Measurements from ENCODE around the gene ALOXE3. TPM values are rescaled to one million over a fixed set of nuclear protein-coding genes. Genes with fewer than 3 reads are reported as not detected.

Gene ALOXE3
- total and polyA plus RNA-seq, 8 donors = 0.12 to 0.43 TPM; not detected in 6

GRCh38 chr17:8046306-8046928, 71.9 kb downstream of the ALOXE3 start:
- TF ChIP-seq POLR2A (IDR thresholded peaks at IDR 0.05) (no peak), EP300 (IDR thresholded peaks at IDR 0.05) (no peak)
- H3K36me3 ChIP-seq = no peaks in the 10 kb centered on the region
- DNase-seq = no peak
- H3K4me1 ChIP-seq = peaks cover 0 to 6% (median 3%) of the 10 kb centered on the region in 4 donors
- H3K9me3 ChIP-seq = no peaks in the 10 kb centered on the region
- H3K4me3 ChIP-seq = no peak overlapping the region
- peaks cover 0 to 28% (median 0%) of the 10 kb centered on the region in 3 donors for H3K27me3 ChIP-seq
- intact Hi-C loops (cut with DNase I; ENCODE audit: low total_unique reads) = no loop called here
- 81 to 89% (median 85%) methylated on average over 11 of the region's 11 CpGs for WGBS, 5 donors
- no peak overlapping the region for H3K27ac ChIP-seq

Small RNAs within 50 kb of the gene (small RNA-seq; reads per million reads assigned to genes)
- 0 reads per million in 4 donors for gene MIR4314

Other genes with a start within 250 kb of the ALOXE3 start
- gene CHD3, start 229.7 kb downstream of the ALOXE3 start, total RNA-seq = 100 to 1,000 TPM in 1 of 5 donors, 10 to 100 TPM in 4; 43.0 to 190 (median 60.7) TPM
- 10 to 100 TPM; 51.9 to 97.3 (median 69.1) TPM for gene CHD3, start 229.7 kb downstream of the ALOXE3 start, polyA plus RNA-seq
- 1 to 10 TPM in 4 of 5 donors, not detected in 1; 1.0 to 9.3 (median 6.0) TPM for gene RNF227, start 202.2 kb downstream of the ALOXE3 start, total RNA-seq
- 1 to 10 TPM; 1.1 to 3.4 (median 1.2) TPM for gene RNF227, start 202.2 kb downstream of the ALOXE3 start, polyA plus RNA-seq
- gene KCNAB3, start 188.7 kb downstream of the ALOXE3 start, total RNA-seq = 1 to 10 TPM in 3 of 5 donors, under 1 TPM in 1, not detected in 1; 0.37 to 7.8 (median 4.9) TPM
- 1 to 10 TPM in 1 of 3 donors, under 1 TPM in 2; 0.31 to 2.9 (median 0.87) TPM for gene KCNAB3, start 188.7 kb downstream of the ALOXE3 start, polyA plus RNA-seq
- 10 to 100 TPM; 20.2 to 90.7 (median 43.2) TPM for gene TRAPPC1, start 186.6 kb downstream of the ALOXE3 start, total RNA-seq
- 100 to 1,000 TPM; 111 to 148 (median 116) TPM for gene TRAPPC1, start 186.6 kb downstream of the ALOXE3 start, polyA plus RNA-seq
- gene CNTROB, start 186.3 kb downstream of the ALOXE3 start, total RNA-seq = 100 to 1,000 TPM in 1 of 5 donors, 10 to 100 TPM in 4; 12.9 to 146 (median 29.5) TPM
- gene CNTROB, start 186.3 kb downstream of the ALOXE3 start, polyA plus RNA-seq = 10 to 100 TPM; 15.3 to 24.2 (median 20.0) TPM
- not detected for gene GUCY2D, start 115.9 kb downstream of the ALOXE3 start, total RNA-seq
- under 1 TPM in 1 of 3 donors, not detected in 2; 0.25 TPM for gene GUCY2D, start 115.9 kb downstream of the ALOXE3 start, polyA plus RNA-seq
- 1 to 10 TPM in 4 of 5 donors, not detected in 1; 1.5 to 7.0 (median 2.6) TPM for gene ALOX15B, start 79.5 kb downstream of the ALOXE3 start, total RNA-seq
- gene ALOX15B, start 79.5 kb downstream of the ALOXE3 start, polyA plus RNA-seq = 10 to 100 TPM in 1 of 3 donors, 1 to 10 TPM in 2; 2.4 to 10.5 (median 3.1) TPM
- gene ALOX12B, start 30.8 kb downstream of the ALOXE3 start, total RNA-seq = not detected
- gene ALOX12B, start 30.8 kb downstream of the ALOXE3 start, polyA plus RNA-seq = under 1 TPM in 1 of 3 donors, not detected in 2; 0.88 TPM
- not detected for gene HES7, start 5.6 kb upstream of the ALOXE3 start, total RNA-seq
- under 1 TPM in 2 of 3 donors, not detected in 1; 0.58 to 0.92 TPM for gene HES7, start 5.6 kb upstream of the ALOXE3 start, polyA plus RNA-seq
- 100 to 1,000 TPM in 3 of 5 donors, 10 to 100 TPM in 2; 16.2 to 163 (median 137) TPM for gene PER1, start 33.9 kb upstream of the ALOXE3 start, total RNA-seq
- 10 to 100 TPM; 47.2 to 69.4 (median 66.7) TPM for gene PER1, start 33.9 kb upstream of the ALOXE3 start, polyA plus RNA-seq
- 100 to 1,000 TPM in 1 of 5 donors, 10 to 100 TPM in 2, 1 to 10 TPM in 2; 6.7 to 104 (median 17.3) TPM for gene VAMP2, start 44.4 kb upstream of the ALOXE3 start, total RNA-seq
- gene VAMP2, start 44.4 kb upstream of the ALOXE3 start, polyA plus RNA-seq = 10 to 100 TPM; 32.4 to 58.8 (median 43.1) TPM
- 10 to 100 TPM in 3 of 5 donors, 1 to 10 TPM in 2; 5.2 to 37.6 (median 14.9) TPM for gene TMEM107, start 57.9 kb upstream of the ALOXE3 start, total RNA-seq
- gene TMEM107, start 57.9 kb upstream of the ALOXE3 start, polyA plus RNA-seq = 10 to 100 TPM in 1 of 3 donors, 1 to 10 TPM in 2; 6.3 to 10.3 (median 8.0) TPM
- 10 to 100 TPM in 2 of 5 donors, 1 to 10 TPM in 2, under 1 TPM in 1; 0.58 to 70.1 (median 4.6) TPM for gene BORCS6, start 71.7 kb upstream of the ALOXE3 start, total RNA-seq
- 1 to 10 TPM; 6.6 to 9.2 (median 7.9) TPM for gene BORCS6, start 71.7 kb upstream of the ALOXE3 start, polyA plus RNA-seq
- 10 to 100 TPM in 2 of 5 donors, 1 to 10 TPM in 3; 1.0 to 66.0 (median 2.3) TPM for gene AURKB, start 92.1 kb upstream of the ALOXE3 start, total RNA-seq
- 10 to 100 TPM in 2 of 3 donors, 1 to 10 TPM in 1; 8.2 to 24.9 (median 10.7) TPM for gene AURKB, start 92.1 kb upstream of the ALOXE3 start, polyA plus RNA-seq
- gene CTC1, start 129.5 kb upstream of the ALOXE3 start, total RNA-seq = 100 to 1,000 TPM in 1 of 5 donors, 10 to 100 TPM in 4; 12.9 to 105 (median 40.1) TPM
- 1 to 10 TPM; 3.7 to 9.9 (median 9.7) TPM for gene CTC1, start 129.5 kb upstream of the ALOXE3 start, polyA plus RNA-seq
- 10 to 100 TPM in 4 of 5 donors, 1 to 10 TPM in 1; 5.9 to 68.7 (median 25.3) TPM for gene PFAS, start 130.8 kb upstream of the ALOXE3 start, total RNA-seq
- 10 to 100 TPM in 1 of 3 donors, 1 to 10 TPM in 2; 4.6 to 10.2 (median 6.3) TPM for gene PFAS, start 130.8 kb upstream of the ALOXE3 start, polyA plus RNA-seq
- gene RANGRF, start 170.2 kb upstream of the ALOXE3 start, total RNA-seq = 10 to 100 TPM in 1 of 5 donors, 1 to 10 TPM in 3, not detected in 1; 2.9 to 25.4 (median 7.6) TPM
- gene RANGRF, start 170.2 kb upstream of the ALOXE3 start, polyA plus RNA-seq = 10 to 100 TPM; 48.5 to 59.2 (median 54.1) TPM
- gene SLC25A35, start 176.9 kb upstream of the ALOXE3 start, total RNA-seq = 10 to 100 TPM in 1 of 5 donors, 1 to 10 TPM in 2, under 1 TPM in 1, not detected in 1; 0.55 to 25.9 (median 4.8) TPM
- gene SLC25A35, start 176.9 kb upstream of the ALOXE3 start, polyA plus RNA-seq = 1 to 10 TPM; 4.0 to 7.3 (median 4.4) TPM
- gene ARHGEF15, start 191.7 kb upstream of the ALOXE3 start, total RNA-seq = 100 to 1,000 TPM in 1 of 5 donors, 10 to 100 TPM in 2, 1 to 10 TPM in 2; 2.4 to 263 (median 11.0) TPM
- gene ARHGEF15, start 191.7 kb upstream of the ALOXE3 start, polyA plus RNA-seq = 1 to 10 TPM; 2.8 to 5.7 (median 3.8) TPM
- gene ODF4, start 221.3 kb upstream of the ALOXE3 start, total RNA-seq = not detected
- gene ODF4, start 221.3 kb upstream of the ALOXE3 start, polyA plus RNA-seq = not detected

Measured in stomach (tissue), 9 donors.